Thoracic aorta endothelial cell (primary cell): ENCODE measurements around the gene CTNNA1. TPM values are rescaled to one million over a fixed set of nuclear protein-coding genes. Genes with fewer than 3 reads are reported as not detected.

Experiments
- total RNA-seq: library from RNA; depleted of rRNA; stranded (reverse); fragments of >200 nt; gene quantifications from 2 replicates; pipeline ENCODE4 v1.2.3, GENCODE V29; 2012

CTNNA1 gene
- total RNA-seq = 497 and 528 TPM in 2 replicates

GRCh38 chr5:138752951-138753793 is at the start of gene CTNNA1:
Gene CTNNA1 (plus strand): TSS chr5:138753425. CDS start chr5:138781925, 28,500 bp downstream.

GRCh38 chr5:138874771-138875551 is 121.7 kb downstream of the CTNNA1 start, which contains the start of gene LRRTM2:
Gene LRRTM2 (minus strand): TSS chr5:138875335. CDS start chr5:138874911, 424 bp downstream.

Other genes with a start within 250 kb of the CTNNA1 start
- 173 and 181 TPM in 2 replicates for gene ETF1, start 210.2 kb upstream of the CTNNA1 start, total RNA-seq
- 359 and 385 TPM in 2 replicates for gene HSPA9, start 178.0 kb upstream of the CTNNA1 start, total RNA-seq
- gene LRRTM2, start 121.9 kb downstream of the CTNNA1 start, total RNA-seq = 0.13 and 0.43 TPM in 2 replicates